HG02943 (cell line): Measurements from ENCODE around the gene SH2D6.
"Not testable (repeated sequence)": the region's sequence is repeated elsewhere in the genome, so short reads cannot be mapped to it uniquely, and the experiment has no call there.

ENCODE experiments used
- ATAC-seq: cut with Tn5 transposase; IDR thresholded peaks from one replicate; pipeline ENCODE4 v1.9.1; 2021; ENCODE audit warnings: mild to moderate bottlenecking, low read depth, moderate library complexity; ENCODE audit not compliant: unreplicated experiment

Gene SH2D6

GRCh38 chr2:85418132-85419008, at the start of gene SH2D6:
TSS of gene SH2D6 (plus strand) at chr2:85418714. CDS start at chr2:85429466, 10,752 bp downstream.
- ATAC-seq = peak; percentile 78

GRCh38 chr2:85368921-85369320, 49.6 kb upstream of the SH2D6 start:
- no peak for ATAC-seq

DNA sequence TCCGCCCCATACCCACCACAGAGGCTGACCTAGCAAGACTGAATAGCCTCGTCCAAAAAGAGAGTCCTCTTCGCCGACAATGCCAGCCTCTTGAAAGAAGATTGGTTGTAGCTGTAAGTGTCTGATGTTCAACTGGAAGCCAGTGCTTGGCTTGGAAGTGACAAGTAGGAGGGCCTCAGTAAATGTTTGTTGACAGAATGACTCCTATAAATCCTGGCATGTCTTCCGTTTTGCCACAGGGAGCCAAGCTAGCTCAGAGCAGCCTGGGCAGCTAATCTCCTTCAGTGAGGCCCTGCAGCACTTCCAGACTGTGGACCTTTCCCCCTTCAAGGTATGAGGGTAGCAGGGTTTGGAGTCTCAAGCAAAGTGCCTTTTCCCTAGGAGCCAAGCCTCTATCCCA, 49.0 kb upstream of the SH2D6 start:
- ATAC-seq = no peak

- ATAC-seq = no peak
Observed at GRCh38 chr2:85371045-85371444, 47.5 kb upstream of the SH2D6 start.

DNA sequence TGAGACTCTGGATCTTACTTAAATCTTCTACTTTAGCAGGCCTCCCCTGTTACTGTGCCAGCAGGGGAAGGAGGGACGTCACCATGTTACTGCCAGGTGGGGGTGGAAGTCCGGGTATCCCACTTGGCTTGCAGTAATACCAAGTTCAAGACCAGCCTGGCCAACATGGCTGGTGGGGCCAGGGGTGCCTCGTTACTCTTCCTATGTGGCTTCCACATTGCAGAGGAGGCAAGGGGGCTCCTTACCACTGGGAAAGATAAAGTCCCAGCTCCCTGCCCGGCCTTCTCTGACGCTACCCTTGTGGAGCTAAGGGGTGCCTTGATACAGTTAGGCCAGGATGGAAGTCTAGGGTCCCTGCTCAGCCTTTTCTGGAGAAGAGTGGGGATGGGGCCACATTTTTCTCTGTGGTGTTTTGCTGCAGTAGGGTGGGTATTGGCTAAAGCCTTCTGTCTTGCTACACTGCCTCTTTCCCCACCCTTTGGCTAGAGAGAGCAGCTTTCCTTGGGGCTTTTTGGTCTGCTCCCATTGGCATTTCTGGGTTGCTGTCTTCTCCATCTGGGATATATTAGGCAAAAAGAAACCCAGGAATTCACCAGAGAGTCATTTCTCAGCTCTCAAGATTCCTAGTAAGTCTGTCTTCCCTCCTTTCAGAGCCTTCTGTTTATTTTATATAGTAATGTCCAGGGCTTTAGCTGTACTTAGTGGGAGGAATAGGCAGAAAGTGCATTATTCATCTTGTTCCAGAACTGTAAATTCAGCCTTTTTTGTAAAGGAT, 42.0 kb upstream of the SH2D6 start:
- no peak for ATAC-seq

- ATAC-seq = no peak
Observed at GRCh38 chr2:85377083-85377482, 41.4 kb upstream of the SH2D6 start.

- ATAC-seq = no peak
Observed at GRCh38 chr2:85378257-85378656, 40.3 kb upstream of the SH2D6 start.

DNA sequence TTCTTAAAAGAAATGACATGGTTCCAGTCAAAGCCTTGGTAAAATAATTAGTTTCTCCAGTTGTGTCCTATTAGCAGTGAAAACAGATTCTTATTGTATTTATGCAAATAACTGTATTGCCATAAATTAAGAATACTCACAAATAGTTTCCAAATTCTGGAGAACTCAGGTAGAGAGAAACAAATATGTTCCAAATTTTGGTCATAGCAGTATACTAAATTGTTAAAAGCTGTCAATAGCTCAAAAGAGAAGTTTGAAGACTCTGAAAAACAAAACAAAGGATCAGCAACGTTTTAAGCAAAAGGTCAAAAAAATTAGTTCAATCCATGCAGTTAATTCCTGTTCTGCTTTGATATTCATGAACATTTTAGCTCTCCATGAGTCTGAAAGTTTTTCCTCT, 38.5 kb upstream of the SH2D6 start:
- ATAC-seq = no peak

GRCh38 chr2:85383151-85383550, 35.4 kb upstream of the SH2D6 start:
- not testable (repeated sequence) for ATAC-seq

GRCh38 chr2:85383850-85384249, 34.7 kb upstream of the SH2D6 start:
- ATAC-seq = no peak

DNA sequence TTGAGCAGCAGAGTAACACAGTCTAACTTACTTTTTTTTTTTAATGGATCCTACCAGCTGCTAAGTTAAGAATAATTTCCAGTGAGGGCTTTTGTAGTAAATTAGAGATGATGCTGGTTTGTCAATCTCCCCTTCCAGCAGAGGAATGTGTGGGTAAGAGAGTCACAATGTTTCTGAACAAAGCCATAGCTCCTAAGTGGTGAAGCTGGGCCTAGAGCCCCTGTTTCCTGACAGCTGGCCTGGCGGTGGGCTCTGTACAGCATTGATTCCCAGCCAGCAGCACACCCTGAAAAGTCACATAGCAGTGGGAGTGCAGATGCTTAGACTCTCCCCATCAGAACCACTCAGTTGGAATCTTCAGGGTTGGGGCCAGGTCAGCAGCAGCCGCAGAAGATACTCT, 32.8 kb upstream of the SH2D6 start:
- no peak for ATAC-seq

DNA sequence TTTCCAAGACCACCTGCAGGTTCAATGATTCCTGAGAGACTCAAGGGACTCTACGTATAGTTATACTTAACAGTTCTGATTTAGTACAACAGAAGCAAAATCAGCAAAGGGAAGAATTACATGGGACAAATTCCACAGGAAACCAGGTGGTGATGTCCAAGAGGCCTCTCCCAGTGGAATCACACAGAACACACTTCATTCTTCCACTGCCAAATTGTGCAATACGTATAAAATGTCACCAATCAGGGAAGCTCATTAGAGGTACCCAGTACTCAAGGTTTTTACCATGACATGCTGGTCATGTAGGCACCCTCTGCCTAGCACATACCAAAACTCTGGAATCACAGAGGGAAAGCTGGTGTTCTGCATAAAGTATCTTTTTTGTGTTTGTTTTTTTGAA, 30.8 kb upstream of the SH2D6 start:
- ATAC-seq = no peak

DNA sequence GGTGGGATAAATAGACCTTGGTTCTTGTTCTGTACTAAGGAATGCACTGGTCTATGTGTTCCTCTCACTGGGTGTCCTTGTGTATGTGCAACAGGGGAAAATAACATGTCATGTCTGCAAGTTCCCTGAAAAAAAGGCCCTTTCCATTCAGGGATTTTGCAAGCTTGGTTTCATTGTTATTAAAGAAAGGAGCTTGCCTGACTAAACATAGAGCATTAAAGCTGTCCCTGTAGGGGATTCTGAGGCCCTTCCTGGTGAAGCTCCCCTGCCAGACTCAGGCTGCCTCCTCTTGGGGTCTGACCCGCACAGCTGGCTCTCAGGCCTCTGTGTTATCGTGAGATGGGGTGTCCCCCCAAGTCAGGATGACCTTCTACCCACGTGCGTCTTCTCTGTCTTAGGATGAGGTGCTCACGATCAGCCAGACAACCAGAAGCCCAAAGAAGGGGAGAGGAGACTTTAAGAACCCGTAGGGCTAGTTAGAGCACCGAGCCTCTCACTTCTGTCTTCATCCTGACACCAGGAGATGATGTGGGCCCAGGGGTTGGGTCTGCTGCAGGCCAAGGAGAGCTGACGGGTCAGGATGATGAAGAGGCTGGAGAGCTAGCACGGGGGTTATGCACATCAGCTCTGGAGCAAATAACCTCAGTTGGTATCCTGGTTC, 29.5 kb upstream of the SH2D6 start:
- ATAC-seq = no peak

GRCh38 chr2:85390941-85391669, 27.4 kb upstream of the SH2D6 start:
- no peak for ATAC-seq

DNA sequence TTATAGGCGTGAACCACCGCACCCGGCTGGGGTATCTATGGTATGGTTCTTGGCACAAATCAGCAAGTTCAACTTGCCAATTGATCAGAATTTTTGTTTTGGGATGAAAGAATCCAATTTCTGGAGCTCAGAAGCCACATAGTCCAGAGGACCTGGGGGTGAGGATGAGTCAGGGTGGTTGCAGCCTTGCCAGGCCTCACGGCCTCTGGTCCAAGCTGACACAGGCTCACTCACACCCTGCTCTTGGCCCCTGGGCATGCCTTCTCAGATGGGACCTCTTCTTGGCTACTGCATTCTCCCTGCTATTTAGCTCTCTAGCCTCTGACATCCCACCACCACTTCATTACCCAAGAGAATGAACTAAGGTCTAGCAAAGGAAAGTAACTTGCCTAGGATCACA, 24.7 kb upstream of the SH2D6 start:
- no peak for ATAC-seq

GRCh38 chr2:85394261-85394681, 24.2 kb upstream of the SH2D6 start:
- no peak for ATAC-seq

- ATAC-seq = no peak
Observed at GRCh38 chr2:85394976-85395375, 23.5 kb upstream of the SH2D6 start.

- ATAC-seq = no peak
Observed at GRCh38 chr2:85395912-85396475, 22.5 kb upstream of the SH2D6 start.

DNA sequence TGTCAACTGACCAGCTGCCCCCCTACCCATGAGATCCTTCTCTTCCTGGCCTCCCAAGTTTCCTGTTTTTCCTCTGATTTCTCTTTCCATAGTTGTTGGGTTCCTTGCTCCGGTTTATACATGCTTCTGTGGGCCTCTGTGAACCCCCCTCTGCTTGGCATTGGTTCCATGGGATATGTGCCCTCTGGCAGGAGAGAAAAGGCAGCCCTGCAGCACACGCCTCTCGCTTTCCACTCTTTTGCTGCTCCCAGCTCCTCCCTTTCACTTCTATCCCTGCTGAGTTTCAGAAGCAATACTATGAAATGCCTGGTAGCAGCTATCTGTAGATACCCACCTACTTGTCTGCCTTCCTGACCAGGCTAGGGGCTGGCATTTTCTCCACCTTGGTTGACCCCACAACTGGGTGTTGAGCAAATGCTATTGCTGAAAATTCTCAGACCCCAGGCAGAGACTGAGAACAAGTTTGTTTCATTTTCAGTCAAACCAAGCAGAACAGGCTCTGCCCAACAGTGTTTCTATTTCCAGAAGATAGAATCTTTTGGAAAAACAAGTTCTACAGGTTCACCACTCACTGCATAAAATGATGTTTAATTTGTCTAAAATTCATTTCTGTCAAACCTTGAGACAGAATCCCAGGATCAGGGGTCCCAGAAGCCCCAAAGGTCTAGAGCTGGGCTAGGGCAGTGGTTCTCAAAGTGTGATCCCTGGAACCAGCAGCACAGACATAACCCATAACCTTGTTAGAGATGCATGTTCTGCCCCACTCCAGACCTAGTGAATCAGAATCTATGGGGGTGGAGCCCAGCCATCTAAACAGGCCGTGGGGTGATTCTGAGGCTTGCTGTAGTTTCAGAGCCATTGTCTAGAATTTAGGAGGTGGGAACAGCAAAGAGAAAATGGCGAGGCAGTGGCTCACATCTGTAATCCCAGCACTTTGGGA, 21.7 kb upstream of the SH2D6 start:
- ATAC-seq = no peak
